HG02970 (cell line): ENCODE results near the gene PLPPR1.
"Not testable (repeated sequence)": the region's sequence is repeated elsewhere in the genome, so short reads cannot be mapped to it uniquely, and the experiment has no call there.

Source experiments
- ATAC-seq: cut with Tn5 transposase; IDR thresholded peaks from one replicate; pipeline ENCODE4 v1.9.1; 2021; ENCODE audit warnings: mild to moderate bottlenecking, moderate library complexity, moderate number of reproducible peaks; ENCODE audit not compliant: unreplicated experiment, low FRiP score

The PLPPR1 gene

DNA sequence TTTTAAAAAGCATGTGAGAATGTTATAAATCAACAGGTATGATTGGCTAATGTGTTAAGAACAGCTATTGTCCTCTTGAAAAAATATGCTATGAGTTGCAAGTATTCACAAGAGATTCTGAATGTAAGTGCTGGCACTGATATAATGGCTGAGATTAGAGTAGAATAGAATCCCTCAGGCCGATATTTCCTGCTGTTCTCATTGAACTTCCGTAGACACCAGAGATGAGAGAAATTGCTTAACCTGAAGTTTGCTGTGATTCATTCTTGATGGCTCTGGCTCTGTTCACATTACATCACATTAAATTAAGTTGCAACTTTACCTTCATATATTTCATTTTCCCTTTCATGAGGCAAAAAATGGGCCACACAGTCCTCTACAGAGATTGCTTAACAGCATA lies 241.8 kb downstream of the PLPPR1 start:
- no peak for ATAC-seq

DNA sequence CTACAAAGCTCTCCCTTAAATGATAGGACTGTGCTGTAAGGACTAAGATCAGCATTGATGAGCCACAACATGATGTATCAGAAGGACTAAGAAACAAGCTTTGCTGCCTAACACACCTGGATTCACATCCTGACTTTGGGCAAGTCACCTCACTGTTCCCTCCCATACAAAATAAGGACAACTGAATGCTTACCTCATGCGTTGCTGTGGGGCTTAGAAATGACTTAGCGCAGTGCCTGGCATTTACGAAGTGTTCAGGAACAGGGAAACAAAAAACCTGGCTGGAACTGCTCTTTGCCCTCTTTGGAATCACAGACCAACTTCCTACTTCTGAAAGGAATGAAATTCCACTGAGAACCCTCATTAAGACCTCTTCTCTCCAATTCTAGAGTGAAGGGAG lies 242.6 kb downstream of the PLPPR1 start:
- ATAC-seq, result no peak

DNA sequence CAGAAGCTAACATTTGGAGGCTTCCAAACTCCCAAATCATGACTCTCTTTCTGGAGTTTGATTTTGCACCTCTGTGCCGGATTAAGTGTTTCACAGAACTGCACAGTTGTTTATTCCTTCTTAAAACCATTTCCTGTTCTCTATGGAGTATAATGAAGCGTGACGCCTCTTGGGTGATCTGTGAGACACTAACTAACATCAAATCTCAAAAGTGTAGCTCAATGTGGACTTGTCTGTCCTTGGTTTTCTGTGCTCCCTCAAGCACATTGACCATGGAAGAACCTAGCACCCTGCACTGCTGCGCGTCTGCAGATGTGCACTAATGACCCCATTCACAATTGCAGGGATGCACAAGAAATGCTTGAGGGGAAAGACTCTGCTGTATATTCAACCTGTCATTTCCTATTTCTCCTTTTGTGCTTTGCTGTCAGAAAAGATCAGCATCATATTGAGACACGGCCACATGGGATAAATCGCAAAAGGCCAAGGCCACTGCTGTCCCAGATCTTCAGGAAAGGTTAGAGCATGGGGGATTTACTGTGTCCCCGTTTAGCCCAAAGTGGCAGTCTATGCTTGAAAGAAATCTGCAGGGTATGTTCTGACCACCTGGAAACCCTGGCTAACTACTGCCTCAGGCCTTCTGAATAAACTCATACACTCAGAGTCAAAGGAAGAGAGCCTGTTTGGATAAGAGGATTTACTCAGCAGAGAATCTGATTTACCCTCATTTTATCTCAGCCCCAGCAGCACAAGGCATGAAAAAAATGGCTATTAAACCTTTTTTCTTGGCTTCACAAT lies 246.6 kb downstream of the PLPPR1 start:
- ATAC-seq, result no peak

DNA sequence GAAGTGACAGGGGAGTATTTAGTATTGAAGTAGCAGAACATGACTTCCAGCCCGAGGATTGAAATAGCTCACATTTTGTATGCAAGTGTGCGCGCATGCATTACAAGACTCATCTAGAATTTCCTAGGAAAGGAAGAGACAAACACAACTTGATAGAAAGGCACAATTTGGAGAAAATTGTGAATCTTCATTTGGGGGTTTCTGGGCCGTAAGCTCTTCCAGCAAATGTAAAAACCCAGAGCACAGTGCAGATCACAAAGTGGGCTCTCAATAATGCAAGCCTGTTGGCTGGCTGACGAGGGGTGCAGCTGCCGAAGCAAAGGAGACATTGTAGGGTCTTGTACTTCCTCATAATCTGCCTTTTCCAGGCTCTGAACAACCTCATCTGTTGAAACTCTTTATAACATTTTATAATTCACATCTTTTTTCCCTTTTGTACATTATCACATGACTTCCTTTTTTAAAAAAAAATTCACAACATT lies 247.3 kb downstream of the PLPPR1 start:
- ATAC-seq, result no peak

DNA sequence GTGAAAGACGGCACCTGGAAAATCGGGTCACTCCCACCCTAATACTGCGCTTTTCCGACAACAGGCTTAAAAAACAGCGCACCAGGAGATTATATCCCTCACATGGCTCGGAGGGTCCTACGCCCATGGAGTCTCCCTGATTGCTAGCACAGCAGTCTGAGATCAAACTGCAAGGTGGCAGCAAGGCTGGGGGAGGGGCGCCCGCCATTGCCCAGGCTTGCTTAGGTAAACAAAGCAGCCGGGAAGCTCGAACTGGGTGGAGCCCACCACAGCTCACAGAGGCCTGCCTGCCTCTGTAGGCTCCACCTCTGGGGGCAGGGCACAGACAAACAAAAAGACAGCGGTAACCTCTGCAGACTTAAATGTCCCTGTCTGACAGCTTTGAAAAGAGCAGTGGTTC lies 262.5 kb downstream of the PLPPR1 start:
- ATAC-seq, result not testable (repeated sequence)

DNA sequence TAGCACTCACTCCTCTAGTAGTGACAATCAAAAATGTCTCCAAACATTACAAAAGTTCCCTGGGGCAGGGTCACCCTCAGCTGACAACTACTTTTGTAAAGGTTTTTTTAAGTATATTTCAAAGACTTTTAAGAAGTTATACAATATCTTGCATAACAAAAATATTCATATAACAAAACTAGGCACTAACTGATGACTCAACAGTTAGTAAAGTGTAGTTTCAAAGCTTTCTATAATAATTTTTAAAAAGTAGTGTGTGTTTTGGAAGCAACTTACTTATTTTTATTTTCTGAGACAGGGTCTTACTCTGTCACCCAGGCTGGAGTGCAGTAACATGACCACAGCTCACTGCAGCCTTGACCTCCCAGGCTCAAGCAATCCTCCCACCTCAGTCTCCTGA lies 271.4 kb downstream of the PLPPR1 start:
- no peak for ATAC-seq

DNA sequence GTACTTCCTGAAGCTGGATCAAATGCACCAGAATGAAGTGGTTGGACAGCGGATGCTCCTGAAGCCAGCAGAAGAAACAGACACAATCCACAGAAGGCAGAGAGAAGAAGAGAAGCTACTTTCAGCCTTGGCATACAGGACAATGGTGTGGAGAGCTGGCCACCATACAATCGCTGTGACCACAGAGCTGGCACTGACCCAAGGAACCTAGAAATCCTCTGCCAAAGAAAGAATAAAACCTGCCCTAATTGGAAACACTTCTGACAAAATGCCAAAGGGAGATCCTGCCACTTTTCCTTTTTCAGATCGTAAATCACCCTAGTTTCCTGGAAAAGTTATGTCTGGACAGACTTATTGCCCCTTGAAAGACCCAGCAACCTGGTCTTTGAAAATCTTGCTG lies 278.5 kb downstream of the PLPPR1 start:
- ATAC-seq, result no peak

DNA sequence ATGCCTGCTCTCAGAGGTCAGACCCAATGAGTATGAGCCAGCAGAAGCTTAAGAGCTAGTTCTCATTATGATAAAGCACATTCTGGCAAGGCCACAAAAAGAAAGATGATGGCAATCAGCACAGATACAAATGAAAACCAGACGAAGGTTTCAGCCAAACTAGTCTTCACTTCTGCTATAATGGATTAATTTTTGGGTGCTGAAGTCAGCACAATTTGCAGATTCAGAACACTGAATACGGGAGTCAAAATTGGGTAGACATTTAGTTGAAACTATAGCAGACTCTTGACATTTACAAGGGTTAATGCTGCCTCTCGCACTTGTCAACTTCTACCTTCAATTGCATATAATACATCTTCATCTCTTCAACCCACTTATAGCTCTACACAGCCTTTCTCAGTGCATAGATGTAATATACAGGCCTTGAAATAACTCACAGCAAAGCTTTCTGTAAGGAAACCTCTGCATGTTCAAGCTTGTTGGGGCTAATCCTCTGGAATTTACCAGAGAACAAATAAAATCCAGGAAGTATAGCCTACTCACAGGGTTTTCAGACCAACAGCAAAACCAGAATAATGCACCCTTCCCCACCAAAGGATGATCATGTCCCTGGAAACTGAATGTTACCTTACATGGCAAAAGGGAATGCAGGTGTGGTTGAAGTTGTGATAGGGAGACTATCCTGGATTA lies 279.1 kb downstream of the PLPPR1 start:
- no peak for ATAC-seq

DNA sequence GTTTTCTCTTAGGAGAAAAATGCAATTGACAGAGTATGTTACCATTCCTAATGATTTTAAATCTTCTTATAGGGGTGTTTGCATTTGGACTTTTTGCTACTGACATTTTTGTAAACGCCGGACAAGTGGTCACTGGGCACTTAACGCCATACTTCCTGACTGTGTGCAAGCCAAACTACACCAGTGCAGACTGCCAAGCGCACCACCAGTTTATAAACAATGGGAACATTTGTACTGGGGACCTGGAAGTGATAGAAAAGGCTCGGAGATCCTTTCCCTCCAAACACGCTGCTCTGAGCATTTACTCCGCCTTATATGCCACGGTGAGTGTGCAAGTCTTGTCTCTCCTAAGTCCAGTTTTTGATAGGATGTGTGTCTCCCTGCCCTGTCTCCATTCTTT lies 280.6 kb downstream of the PLPPR1 start:
- ATAC-seq, result no peak

DNA sequence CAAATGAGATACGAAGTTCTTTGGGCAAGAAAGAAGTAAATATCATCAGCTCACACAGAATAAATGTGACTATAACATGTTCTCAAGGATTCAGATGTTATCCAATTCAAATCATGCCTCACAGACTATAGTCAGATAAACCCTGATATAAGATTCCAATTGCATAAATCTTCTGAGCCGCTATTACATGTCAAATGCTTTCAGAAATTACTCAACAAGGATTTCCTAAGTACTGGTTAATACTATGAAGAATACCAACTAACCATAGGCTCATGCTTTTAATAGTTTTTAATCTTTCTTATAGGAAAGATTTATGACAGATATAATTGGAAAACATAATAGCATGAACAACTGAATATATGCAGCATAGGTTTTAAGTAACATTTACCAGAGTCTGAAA lies 282.7 kb downstream of the PLPPR1 start:
- no peak for ATAC-seq

DNA sequence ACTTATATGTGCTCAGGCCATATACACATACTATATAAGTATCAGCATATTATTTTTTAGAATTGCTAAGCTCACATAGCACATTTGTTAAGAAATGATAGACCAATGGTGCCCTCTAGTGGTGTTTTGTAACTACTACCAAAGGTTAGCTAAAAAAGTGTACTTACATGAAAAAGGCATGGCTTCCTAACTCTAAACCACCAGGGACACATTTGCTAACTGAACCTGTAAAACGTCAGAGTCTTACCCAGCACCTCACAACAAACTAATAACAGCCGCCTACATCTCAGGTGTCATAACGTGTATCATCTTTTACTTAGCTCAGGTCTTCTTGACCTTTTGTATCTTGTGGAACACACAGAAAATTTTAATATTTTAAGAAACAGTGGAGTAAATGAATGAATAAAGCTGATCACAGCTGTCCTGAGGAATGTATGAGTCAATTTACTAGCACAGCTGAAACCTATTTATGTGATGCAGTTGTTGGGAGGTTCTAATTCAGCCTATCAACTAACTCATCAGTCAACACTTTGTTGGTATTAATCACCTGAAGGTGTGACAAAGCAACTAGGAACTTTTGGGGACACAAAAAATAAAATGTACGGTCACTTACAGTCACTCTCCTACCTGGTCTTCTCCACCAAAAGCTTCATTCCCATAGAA lies 283.4 kb downstream of the PLPPR1 start:
- ATAC-seq, result peak; percentile 83

DNA sequence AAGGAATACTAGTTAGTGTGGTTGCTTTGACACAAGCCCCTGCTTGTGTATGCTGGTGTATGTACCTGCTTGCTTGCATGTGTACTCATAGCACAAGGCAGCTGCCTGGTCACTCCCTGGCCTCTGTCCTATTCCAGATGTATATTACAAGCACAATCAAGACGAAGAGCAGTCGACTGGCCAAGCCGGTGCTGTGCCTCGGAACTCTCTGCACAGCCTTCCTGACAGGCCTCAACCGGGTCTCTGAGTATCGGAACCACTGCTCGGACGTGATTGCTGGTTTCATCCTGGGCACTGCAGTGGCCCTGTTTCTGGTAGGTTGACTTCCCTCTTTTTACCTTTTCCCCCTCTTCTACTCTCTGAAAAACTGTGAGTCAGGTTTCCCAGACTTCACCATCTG lies 284.1 kb downstream of the PLPPR1 start:
- ATAC-seq, result no peak

DNA sequence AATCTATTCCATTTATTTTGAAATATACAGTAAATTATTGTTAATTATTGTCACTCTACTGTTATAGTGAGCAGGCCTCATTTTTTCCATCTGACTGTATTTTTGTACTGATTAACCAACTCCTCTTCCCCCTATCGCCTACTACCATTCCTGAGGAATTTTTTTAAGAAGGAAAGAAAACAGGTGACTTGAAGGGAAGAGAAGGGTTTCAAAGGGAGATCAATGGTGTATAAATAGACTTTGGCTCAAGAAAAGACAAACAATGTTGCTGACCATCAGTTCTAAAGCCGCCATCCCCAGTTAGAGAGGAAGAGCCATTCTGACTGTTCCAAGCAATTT lies 286.6 kb downstream of the PLPPR1 start:
- ATAC-seq, result no peak

DNA sequence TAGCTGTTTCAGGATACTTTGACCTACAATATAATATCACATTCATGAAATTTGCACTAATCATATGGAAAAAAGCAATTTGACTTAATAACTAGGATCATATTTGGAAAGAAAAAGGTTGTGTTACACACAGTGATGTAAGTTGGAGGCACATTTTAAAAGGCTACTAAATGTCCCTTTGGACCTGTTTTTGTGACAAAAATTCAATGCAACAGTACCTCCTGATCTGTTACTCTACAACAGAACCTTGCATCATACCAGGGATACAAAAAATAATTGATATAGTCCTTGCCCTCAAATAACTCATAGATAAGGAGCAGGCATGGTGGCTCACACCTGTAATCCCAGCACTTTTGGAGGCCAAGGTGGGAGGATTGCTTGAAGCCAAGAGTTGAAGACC lies 289.2 kb downstream of the PLPPR1 start:
- no peak for ATAC-seq

DNA sequence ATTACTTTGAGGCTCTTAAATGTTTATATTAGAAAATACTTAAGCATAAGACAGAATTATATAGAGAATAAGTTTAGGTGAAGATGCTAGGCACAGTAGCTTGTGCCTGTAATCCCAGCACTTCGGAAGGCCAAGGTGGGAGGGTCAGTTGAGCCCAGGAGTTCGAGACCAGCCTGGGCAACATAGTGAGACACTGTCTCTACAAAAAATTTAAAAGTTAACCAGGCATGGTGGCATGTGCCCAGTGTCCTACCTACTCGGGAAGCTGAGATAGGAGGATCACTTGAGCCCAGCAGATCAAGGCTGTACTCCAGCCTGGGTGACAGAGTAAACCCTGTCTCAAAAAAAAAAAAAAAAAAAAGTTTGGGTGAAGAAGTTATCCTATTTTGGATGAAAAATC lies 294.6 kb downstream of the PLPPR1 start:
- no peak for ATAC-seq

DNA sequence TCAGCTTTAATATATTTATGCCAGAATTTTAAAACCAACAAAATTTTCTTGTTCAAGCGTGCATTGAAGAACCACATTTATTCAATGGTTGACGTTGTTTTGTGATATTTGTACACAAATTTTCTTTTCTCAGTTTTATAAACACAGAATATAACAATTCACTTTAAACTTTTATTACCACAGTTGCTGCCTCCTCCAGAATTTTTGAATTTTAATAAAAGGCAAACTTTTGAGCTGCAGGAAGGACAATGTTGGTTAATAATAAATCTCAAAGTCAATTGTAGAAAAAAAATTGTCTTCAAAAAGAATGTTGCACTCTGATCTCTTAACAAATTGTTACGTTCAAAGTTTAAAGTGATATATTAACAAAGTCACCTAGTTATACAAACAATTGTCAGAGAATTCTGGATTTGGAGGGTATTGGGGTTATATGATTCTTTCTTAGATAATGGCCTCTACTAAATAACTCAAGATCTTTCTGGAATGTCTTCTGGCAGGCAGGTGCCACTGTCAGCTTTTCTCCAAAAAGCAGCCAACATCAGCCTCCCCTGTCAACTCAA lies 295.8 kb downstream of the PLPPR1 start:
- ATAC-seq, result no peak

DNA sequence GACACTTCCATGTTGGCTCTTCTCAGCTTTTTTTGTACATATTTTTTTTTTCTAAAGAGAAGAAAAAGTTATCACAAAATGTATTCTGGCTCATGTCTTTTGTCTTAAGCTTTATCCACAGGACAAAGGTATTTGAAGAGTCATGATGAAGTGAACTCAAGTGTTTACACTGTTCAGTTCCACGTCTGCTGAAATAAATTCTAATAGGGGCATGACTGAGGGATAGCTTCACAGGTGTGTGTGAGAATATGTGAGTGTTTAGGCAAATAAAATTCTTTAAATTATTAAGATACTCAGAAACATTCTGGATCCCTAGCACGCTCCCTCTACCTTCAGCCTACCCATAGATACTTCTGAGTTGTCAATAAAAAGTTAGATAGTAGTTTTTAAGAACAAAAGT lies 296.5 kb downstream of the PLPPR1 start:
- ATAC-seq, result no peak

DNA sequence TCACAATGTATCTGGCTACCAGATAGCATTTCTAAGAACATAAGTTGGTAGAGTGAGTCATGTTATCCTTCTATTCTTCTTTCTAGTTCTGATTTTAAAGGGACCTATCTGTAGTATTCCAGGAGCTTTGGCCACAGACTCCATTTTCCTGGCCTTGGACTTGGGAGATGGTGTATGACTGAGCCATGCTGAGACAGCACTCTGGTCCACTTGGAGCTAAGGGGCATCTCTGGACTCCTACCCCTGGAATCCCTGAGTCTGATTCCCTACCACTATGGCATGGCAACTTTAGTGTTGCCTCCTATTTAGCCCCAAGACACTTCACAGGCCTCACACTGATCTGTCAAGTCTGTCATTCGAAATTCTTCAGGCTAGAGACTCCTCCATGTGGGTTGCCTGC lies 297.5 kb downstream of the PLPPR1 start:
- no peak for ATAC-seq

DNA sequence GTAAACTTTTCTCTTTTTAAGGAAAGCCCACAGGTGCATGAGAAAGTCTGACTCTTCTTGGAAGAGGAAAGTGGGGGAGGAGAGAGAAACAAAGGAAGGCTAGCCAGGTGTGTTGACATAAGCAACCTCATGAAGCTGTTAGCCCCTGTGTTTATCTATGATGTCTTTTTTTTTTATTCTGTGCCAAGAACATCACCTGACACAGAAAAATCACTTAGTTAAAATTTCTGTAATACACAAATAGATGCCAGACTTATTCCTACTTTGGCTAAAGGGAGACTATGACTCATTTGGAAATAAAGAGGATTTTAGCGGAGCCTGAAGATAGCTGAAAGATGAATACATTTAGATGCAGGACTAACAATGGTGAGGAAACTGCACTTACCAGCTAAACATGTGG lies 298.0 kb downstream of the PLPPR1 start:
- ATAC-seq, result no peak

DNA sequence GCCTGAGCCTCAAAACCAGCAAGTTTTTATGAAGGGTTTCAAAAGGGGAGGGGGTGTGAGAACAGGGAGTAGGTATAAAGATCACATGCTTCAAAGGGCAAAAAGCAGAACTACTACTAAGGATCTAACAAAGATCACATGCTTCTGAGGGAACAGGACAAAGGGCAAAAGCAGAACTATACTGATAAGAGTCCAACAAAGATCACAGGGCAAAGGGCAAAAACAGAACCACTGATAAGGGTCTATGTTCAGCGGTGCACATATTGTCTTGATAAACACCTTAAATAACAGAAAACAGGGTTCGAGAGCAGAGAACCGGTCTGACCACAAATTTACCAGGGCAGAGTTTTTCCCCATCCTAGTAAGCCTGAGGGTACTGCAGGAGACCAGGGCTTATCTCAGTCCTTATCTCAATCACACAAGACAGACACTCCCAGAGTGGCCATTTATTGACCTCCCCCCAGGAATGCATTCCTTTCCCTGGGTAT lies 298.9 kb downstream of the PLPPR1 start:
- ATAC-seq, result not testable (repeated sequence)

DNA sequence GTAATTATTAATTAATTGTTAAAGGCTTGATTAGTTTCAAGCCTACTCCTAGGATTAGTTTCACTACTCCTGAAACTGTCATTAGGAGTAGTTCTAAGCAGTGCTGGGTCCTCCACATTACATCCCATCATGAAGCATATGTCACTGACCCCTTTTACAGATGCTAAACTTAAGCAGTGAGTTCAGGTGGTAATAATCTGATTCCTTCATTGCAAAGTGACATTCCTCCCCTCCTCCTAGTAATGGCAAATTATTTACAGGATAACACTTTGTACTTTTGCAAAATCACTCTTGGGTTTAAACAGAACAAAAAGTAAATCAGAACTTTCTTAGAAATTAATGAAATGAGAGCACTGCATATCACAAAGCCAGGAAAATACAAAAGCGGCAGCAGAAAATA lies 303.8 kb downstream of the PLPPR1 start:
- no peak for ATAC-seq
